NAMALWA (cell line): ENCODE results near the gene KAZALD1.

Experiments
- DNase-seq: peaks from one replicate; pipeline ENCODE4 v3.0.0-alpha.2; 2015; ENCODE audit warnings: low spot score

The KAZALD1 gene

GRCh38 chr10:101047961-101048892 lies 13.6 kb upstream of the KAZALD1 start:
- no peak for DNase-seq

DNA sequence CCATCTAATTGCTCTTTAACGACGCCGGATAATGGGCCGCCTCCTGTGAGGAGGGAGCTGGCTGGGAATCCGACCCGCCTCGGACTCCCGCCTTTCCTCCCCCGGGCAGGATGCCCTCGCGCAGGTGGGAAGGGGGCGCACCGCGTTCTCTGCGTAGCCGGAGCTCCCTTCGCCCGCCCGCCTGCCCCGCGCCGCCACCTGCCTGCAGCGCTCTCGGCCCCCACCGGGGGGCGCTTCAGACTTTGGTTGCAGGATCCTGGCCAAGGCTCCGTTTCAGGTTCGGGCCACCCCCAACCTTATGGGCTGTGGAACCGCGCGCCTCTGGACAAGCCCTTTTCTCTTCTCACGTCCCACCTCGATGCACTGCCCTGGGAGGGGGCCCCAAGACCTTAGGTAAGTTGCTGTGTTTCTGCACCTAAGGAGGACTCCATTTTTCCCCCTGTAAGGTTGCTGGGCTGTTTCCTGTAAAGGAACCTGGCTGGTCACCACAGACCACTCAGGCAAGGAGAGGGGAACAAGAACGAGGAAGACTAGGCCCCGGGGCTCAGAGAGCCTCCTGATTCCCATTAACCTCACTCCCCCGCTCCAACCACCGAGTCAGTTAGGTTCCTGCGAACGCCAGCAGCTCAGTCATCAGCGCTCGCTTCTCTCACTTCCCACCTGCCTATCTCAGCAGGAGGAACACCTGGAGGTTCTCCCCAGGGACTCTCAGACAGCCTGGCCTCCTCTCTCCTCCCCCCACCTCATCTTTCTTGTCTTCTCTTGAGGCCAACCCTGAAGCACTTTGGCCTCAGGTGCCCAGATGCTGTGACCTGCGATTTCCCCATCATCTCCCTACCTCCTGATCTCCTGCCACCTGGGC lies 11.3 kb upstream of the KAZALD1 start:
- peak; percentile 81 for DNase-seq

- no peak for DNase-seq
These were observed 9.5 kb upstream of the KAZALD1 start for GRCh38 chr10:101052285-101052684.

DNA sequence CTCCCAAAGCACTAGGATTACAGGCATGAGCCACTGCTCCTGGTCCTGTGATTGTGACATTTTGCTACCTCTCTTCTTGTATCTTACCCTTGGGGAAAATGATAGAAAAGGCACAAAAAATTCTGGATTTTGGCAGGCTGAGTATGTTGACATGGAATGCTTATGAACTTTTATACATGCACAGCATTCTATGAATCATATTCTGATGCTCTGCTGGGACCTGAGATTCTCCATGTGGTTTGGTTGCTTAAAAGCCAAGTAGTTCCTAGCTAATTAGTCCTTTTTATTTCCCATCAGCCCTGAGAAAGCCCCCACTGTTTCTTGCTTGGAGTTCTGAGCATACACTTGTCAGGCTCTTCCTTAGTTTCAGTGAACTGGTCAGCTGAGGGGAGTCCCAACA lies 8.3 kb upstream of the KAZALD1 start:
- DNase-seq: no peak

- DNase-seq: no peak
These were observed 7.4 kb upstream of the KAZALD1 start for GRCh38 chr10:101054351-101054750.

GRCh38 chr10:101054876-101055275 lies 6.9 kb upstream of the KAZALD1 start:
- no peak for DNase-seq

- DNase-seq: peak; percentile 50
These were observed 6.4 kb upstream of the KAZALD1 start for GRCh38 chr10:101055411-101055810.

DNA sequence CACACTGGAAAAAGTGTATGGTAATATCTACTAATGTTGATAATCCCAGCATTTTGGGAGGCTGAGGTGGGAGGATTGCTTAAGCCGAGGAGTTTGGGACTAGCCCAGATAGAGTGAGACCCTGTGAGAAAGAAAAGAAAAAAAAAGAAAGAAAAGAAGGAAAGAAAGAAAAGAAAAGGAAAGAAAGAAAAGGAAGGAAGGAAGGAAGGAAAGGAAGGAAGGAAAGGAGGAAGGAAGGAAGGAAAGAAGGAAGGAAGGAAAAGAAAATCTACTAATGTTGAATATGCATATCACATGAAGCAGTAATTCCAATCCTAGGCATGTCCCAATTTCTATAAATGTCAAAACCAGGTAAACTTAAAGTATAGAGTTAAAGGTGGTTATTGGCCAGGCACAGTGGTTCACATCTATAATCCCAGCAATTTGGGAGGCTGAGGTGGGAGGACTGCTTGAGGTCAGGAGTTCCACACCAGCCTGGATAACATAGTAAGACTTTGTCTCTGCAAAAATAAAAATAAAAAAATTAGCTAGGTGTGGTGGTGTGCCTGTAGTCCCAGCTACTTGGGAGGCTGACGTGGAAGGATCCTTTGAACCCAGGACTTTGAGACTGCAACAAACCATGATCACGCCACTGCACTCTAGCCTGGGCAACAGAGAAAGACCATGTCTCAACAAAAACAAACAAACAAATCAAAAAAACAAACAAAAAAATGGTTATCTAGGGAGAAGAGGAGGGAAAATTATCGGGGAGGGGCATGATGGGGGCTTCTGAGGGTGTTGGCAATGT lies 5.2 kb upstream of the KAZALD1 start:
- DNase-seq: no peak

GRCh38 chr10:101060036-101060950 lies 1.5 kb upstream of the KAZALD1 start:
- peak; percentile 95 for DNase-seq

DNA sequence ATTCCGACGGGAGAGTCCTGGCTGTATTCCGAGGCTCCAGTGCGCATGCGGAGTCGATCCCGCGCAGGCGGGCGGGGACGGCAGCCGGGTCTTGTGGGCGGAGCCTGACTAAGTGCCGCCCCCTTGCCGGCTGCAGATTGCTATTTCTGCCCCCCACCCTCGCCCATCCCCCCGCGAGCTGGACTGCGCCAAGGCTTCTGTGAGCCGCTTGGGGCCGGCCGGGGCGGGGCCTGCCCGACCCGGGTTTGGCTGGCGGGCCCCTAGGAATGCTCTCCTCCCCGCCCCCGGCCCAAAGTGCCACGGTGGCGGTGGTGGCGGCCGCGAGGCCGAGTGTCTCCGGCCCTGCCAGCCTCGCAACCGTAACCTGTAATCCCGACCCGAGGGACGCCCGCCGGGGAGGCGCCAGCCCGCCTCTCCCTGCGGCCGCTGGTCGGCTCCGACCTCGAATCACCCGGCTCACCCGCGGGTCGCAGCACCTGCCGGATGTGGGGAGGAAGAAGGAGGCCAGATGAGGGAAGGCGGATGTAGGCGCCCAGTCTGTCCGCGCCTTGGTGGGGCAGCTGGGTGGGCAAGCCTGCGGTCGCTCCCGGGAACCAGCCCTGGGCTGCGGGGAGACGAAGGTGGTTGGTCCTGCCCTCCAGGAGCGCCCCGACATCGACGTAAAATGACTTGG lies 702 bp upstream of the KAZALD1 start:
- peak; percentile 93 for DNase-seq

GRCh38 chr10:101062232-101063049 lies 652 bp downstream of the KAZALD1 start:
- no peak for DNase-seq

DNA sequence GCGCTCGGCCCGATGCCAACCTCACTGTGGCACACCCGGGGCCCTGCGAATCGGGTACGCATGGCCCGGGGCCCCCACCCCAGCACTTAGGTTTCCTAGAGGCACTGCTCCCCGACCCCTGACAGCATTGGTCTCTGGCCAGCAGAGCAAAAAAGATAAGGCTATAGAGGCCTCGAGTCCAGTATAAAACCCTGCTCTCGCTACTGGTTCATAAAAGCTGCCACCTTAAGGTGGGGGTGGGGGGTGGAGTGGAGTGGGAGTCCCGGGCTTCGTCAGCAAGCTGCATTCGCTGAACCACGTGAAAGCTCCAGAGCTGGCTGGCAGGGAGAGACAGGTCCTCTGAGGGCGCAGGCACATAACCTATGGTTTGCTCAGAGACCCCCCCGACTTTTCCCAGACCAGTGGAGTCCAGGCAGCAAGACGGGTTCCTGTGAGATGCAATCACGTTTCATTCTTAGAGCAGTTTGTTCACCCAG lies 1.3 kb downstream of the KAZALD1 start:
- DNase-seq: no peak

DNA sequence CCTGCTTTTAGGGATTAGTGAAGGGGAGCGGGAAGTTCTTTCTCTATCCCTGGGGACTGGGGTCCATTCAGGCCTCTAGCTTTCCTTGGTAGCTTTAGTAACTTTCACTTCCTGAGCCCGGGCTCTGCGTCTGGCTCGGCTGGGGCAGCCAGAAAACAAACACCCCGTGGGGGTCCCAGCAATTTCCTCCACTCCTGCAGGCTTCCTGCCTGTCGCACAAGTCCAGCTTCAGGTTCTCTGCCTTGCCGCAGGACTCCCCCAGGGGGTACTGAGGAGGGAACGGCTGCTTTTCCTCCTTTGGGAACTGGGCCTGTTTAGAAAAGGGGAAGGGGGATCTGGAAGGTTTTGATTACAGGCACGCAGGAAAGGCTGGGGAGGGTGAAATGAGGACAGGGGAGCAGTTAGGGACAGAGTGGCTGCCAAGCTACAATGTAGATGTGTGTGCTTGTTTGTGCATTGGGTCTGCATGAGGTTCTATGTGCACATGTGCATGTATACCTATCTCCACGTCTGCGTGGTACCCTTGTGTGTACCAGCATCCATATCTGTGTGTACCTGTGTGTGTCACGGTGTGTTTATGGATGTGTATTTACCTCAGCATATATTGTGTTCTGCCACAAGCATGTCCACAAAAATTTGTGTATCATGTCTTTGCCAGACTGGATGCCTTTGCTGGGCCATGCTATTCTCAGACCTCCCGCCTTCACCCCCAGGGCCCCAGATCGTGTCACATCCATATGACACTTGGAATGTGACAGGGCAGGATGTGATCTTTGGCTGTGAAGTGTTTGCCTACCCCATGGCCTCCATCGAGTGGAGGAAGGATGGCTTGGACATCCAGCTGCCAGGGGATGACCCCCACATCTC lies 2.0 kb downstream of the KAZALD1 start:
- no peak for DNase-seq

GRCh38 chr10:101064415-101065030 lies 2.7 kb downstream of the KAZALD1 start:
- DNase-seq: no peak

DNA sequence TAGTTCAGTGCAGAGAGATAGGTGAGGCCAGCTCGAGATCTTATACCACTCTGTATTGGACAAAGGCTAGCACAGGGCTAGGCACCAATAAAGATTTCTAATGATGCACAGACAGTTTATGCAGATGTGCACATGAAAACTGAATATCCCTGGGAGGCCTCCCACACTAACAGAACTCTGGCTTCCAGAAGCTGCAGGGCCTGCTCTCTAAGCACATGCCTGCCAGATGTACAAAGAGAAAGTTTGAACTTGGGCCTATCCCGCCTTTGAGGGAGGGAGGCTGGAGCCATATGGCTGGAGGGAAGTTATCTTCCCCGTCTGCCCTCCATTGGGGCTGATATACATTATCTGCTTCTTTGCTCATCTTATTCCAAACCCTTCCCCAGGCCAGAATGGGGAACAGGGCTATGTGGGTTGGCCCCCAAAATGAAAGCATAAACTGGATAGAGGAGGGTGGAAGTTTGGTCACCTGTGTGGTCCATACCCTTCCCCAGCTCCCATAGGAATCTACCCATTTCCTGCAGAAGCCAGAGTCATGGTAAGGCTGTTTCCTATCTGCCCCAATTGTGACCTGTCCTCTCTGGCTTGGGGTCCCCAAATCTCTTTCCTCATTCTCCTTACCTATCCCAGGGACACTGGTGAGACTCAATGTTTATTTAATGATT lies 3.8 kb downstream of the KAZALD1 start:
- no peak for DNase-seq

GRCh38 chr10:101066146-101066895 lies 4.5 kb downstream of the KAZALD1 start:
- DNase-seq: no peak

DNA sequence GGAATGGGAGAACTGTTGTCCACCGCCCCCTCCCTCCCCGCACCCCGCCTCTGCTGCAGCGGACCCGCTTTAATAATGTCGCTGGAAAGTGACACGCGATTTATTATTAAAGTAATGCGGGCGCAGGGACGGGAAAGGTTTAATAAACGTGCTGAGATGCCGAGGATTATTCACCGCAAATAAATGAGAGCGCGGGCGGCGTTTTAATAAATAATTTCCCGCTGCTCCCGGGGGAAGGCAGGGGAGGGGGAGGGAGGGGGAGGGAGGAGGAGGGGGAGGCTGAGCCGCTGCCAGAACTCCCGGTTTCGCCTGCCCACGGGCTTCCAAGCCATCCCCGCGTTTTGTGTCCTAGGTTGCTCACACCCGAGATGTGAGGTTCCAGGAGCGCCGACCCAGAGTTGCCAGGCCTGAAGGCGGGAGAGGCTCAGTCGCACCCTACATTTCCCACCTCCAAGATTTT lies 5.1 kb downstream of the KAZALD1 start:
- DNase-seq: no peak
